ENCODE results near the gene DCDC1. TPM values are rescaled to one million over a fixed set of nuclear protein-coding genes. Genes with fewer than 3 reads are reported as not detected.

DCDC1 gene
- total RNA-seq, 1 donor = 0.18 TPM

DNA sequence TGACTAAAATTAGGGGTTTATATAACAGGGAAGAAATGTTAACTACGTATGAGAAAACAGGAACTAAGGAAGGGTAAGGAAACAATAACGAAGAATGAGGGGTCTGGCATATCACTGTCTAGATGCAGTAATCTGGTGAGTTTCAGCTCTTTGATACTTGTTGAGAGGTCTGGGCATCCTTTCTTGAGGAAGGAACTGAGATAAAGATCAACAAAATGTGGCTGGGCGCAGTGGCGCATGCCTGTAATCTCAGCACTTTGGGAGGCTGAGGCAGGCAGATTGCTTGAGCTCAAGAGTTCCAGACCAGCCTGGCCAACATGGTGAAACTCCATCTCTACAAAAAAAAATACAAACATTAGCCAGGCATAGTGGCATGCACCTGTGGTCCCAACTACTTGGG, 2.7 kb downstream of the DCDC1 start:
- no peak for TF ChIP-seq CTCF (IDR thresholded peaks at IDR 0.05; ENCODE audit: insufficient read depth, low read length)
- no peak for DNase-seq (ENCODE audit: low read depth)
- H3K4me3 ChIP-seq (ENCODE audit: low read depth, low read length) = no peak overlapping the region

GRCh38 chr11:31361743-31362142, 7.8 kb downstream of the DCDC1 start:
- no peak for DNase-seq (ENCODE audit: low read depth)
- no peak for TF ChIP-seq CTCF (IDR thresholded peaks at IDR 0.05; ENCODE audit: insufficient read depth, low read length)
- H3K4me3 ChIP-seq (ENCODE audit: low read depth, low read length) = no peak overlapping the region

DNA sequence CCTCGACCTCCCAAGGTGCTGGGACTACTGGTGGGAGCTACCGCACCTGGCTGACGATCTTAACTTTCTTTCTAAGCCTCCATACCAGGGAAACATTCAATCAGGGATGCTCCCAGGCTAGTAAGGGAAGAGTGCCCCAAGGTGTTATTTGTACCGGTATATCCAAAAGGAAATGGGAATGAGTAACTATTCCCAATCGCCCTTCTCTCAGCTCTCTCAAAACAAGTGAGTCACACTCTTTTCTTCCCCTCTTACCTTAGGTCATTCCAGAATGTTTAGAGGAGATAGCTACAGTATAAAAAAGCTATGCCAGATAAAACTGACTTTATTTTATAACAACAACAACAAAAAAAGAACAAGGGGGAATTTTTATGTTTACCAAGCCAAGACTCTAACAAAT, 13.7 kb downstream of the DCDC1 start:
- DNase-seq (ENCODE audit: low read depth) = no peak

DNA sequence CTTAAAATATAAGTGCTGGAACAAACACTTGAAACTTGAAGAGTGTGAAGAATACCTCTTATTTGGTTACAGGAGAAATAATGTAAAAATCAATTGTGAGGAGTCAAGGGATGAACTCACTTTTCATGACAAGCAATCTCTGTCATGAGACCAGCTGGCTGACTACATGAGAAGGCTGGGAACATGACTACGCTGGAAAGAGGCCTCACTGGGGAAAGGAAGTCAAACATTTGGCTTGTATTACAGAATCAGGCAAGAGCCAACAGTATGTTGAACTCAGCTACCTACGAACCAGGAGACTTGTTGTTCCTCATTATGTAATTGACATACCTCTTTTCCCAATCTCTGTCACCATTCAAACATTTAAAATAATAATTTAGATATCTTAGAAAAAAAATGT, 14.4 kb downstream of the DCDC1 start:
- DNase-seq (ENCODE audit: low read depth) = peak; percentile 26
- no peak for TF ChIP-seq CTCF (IDR thresholded peaks at IDR 0.05; ENCODE audit: insufficient read depth, low read length)
- H3K4me3 ChIP-seq (ENCODE audit: low read depth, low read length) = no peak overlapping the region

More for the DNA sequence above, 13.7 kb downstream of the DCDC1 start:
- H3K4me3 ChIP-seq (ENCODE audit: low read depth, low read length) = no peak overlapping the region
- no peak for TF ChIP-seq CTCF (IDR thresholded peaks at IDR 0.05; ENCODE audit: insufficient read depth, low read length)

- TF ChIP-seq CTCF (IDR thresholded peaks at IDR 0.05; ENCODE audit: insufficient read depth, low read length) = no peak
- DNase-seq (ENCODE audit: low read depth) = no peak
These were observed 18.4 kb downstream of the DCDC1 start for GRCh38 chr11:31351168-31351567.

GRCh38 chr11:31340903-31341572, 28.5 kb downstream of the DCDC1 start:
- TF ChIP-seq CTCF (IDR thresholded peaks at IDR 0.05; ENCODE audit: insufficient read depth, low read length) = peak; percentile 70
- peak; percentile 46 for DNase-seq (ENCODE audit: low read depth)
- no peak overlapping the region for H3K4me3 ChIP-seq (ENCODE audit: low read depth, low read length)

More at GRCh38 chr11:31351168-31351567, 18.4 kb downstream of the DCDC1 start:
- H3K4me3 ChIP-seq (ENCODE audit: low read depth, low read length) = no peak overlapping the region

DNA sequence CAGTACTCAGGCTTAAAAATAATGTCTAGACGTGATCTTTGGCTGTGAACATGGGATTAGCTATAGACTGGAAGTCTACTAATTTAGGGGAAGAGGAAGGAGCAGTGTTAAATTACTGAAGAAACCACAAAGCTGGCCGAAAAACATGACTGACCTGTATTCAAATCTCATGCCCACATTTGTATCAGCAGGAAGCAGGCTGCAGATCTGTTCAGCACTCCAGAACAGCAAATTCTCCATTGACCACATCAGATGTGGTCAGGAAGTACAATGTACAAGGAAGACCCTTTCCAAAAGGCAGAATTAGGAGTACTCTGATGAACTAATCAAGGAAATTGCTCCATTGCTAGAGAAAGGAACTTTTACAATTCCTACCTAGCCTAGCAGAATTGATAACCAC, 31.7 kb downstream of the DCDC1 start:
- no peak for DNase-seq (ENCODE audit: low read depth)
- no peak overlapping the region for H3K4me3 ChIP-seq (ENCODE audit: low read depth, low read length)
- TF ChIP-seq CTCF (IDR thresholded peaks at IDR 0.05; ENCODE audit: insufficient read depth, low read length) = no peak
